CD4-positive, alpha-beta T cell (primary cell): Measurements from ENCODE around the gene SNX1. TPM values are rescaled to one million over a fixed set of nuclear protein-coding genes. Genes with fewer than 3 reads are reported as not detected.

Experiments
- ATAC-seq: fragments of 200-7000 bp; cut with Tn5 transposase; one replicate; pipeline ENCODE4 v1.10.0; 2022; ENCODE audit warnings: mild to moderate bottlenecking; ENCODE audit not compliant: poor library complexity
- CTCF ChIA-PET: fragments of 350-600 bp; sonication (Branson Sonifier 250); formaldehyde crosslinking; loops from one replicate; lab custom pipeline; 2021; ENCODE audit warnings: antibody characterized with exemption, inconsistent platforms; lab: Charles Lee
- POLR2A ChIA-PET: fragments of 350-600 bp; sonication (Branson Sonifier 250); formaldehyde crosslinking; loops from one replicate; lab custom pipeline; 2021; ENCODE audit warnings: antibody characterized with exemption, inconsistent platforms; lab: Charles Lee
- DNase-seq, 14 experiments: peaks; one replicate each; pipeline ENCODE4 v3.0.0-alpha.2; 2013 to 2020; ENCODE audit warnings: mixed read lengths in 2 of 14
- H3K27ac ChIP-seq, 2 donors: one replicate each; pipeline versions ENCODE4 v1.5.1 to v1.7.0; 2013; ENCODE audit warnings: low read length in 2 of 2, low read depth in 1 of 2, mild to moderate bottlenecking in 1 of 2
- H3K27me3 ChIP-seq, 2 experiments: 1 replicate in 1 of 2; 2 replicates in 1 of 2; pipeline versions ENCODE4 v1.6.1 to v1.7.0; 2013; ENCODE audit warnings: low read length in 2 of 2, control low read depth in 1 of 2, mild to moderate bottlenecking in 1 of 2, moderate library complexity in 1 of 2; ENCODE audit not compliant: insufficient read depth in 2 of 2, control insufficient read depth in 1 of 2
- H3K36me3 ChIP-seq: one replicate; pipeline ENCODE4 v1.6.1; 2013; ENCODE audit warnings: low read length, control low read depth; ENCODE audit not compliant: insufficient read depth
- H3K4me1 ChIP-seq: one replicate; pipeline ENCODE4 v1.6.1; 2013; ENCODE audit warnings: low read length, control low read depth; ENCODE audit not compliant: insufficient read depth
- H3K4me3 ChIP-seq: one replicate; pipeline ENCODE4 v1.5.1; 2013; ENCODE audit warnings: mild to moderate bottlenecking, low read length, moderate library complexity
- H3K9me3 ChIP-seq, 2 experiments: 1 replicate in 1 of 2; 2 replicates in 1 of 2; pipeline versions ENCODE4 v1.6.1 to v1.7.0; 2013; ENCODE audit warnings: low read length in 2 of 2, mild to moderate bottlenecking in 2 of 2, control low read depth in 1 of 2, moderate library complexity in 1 of 2; ENCODE audit not compliant: control insufficient read depth in 1 of 2, insufficient read depth in 1 of 2
- H3K27ac Mint-ChIP-seq: one replicate; pipeline ENCODE4 v1.8.0; 2020; ENCODE audit warnings: mixed read lengths
- H3K27me3 Mint-ChIP-seq: one replicate; pipeline ENCODE4 v1.8.0; 2021; ENCODE audit warnings: mixed read lengths
- H3K36me3 Mint-ChIP-seq: one replicate; pipeline ENCODE4 v1.8.0; 2021; ENCODE audit warnings: low read depth, mixed read lengths
- H3K4me1 Mint-ChIP-seq: one replicate; pipeline ENCODE4 v1.8.0; 2021; ENCODE audit warnings: low read depth, mixed read lengths
- H3K4me3 Mint-ChIP-seq: one replicate; pipeline ENCODE4 v1.8.0; 2020; ENCODE audit warnings: mild to moderate bottlenecking, mixed read lengths
- H3K9me3 Mint-ChIP-seq: one replicate; pipeline ENCODE4 v1.8.0; 2020; ENCODE audit warnings: mixed read lengths
- intact Hi-C, 2 experiments: fragments of 100-400 bp; cut with DNase I in 1 of 2; cut with micrococcal nuclease in 1 of 2; formaldehyde crosslinking; loops; one replicate each; pipeline versions ENCODE4 v1.15.1 to v1.9.0; 2023 to 2025; cut with DNase I, micrococcal nuclease
- total RNA-seq, 174 experiments: library from RNA in 2 of 174; stranded (reverse) in 2 of 174; gene quantifications; one replicate each; pipeline ENCODE4 v1.2.3 and lab custom pipeline; 2021 to 2026
- TF ChIP-seq, protein P1 (sequence below): fragments of 200-600 bp; IDR thresholded peaks from one replicate; pipeline ENCODE4 v1.8.0; 2022; ENCODE audit warnings: antibody characterized with exemption, mild to moderate bottlenecking

Gene SNX1
- total RNA-seq, 2 experiments from 2014 or later: 57.0 to 61.1 TPM

DNA sequence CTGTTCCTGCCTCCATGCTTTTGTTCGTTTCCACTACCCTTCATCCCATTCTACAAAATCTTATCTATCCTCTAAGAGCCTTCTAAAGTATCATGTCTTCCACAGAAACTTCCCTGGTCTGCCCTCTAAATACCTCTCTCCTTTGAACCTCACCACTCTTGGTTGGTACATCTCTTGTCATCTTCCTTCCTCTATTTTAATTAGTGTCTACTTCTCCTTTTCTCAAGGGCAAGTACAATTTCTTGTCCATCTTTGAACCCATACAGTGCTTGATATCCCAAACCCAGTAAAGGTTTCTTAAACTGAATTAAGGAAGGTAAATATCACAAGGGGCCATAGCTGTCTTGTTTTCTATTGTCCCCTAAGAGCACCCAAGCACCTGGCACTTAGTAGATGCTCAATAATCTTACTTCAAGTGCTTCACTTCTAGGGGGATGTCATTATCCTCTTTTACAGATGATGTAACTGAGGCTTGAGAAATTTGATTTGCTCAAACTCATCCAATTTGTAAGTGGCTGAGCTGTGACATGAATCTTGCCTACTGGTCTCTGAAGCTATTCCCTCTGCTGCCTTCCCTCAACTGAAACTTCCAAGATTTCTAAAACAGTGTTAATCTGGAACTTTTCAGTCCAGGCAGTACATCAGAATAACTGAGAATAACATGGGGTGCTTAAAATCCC lies 46.9 kb upstream of the SNX1 start:
- H3K27ac Mint-ChIP-seq: no peak overlapping the region
- no peak overlapping the region for H3K4me3 Mint-ChIP-seq

DNA sequence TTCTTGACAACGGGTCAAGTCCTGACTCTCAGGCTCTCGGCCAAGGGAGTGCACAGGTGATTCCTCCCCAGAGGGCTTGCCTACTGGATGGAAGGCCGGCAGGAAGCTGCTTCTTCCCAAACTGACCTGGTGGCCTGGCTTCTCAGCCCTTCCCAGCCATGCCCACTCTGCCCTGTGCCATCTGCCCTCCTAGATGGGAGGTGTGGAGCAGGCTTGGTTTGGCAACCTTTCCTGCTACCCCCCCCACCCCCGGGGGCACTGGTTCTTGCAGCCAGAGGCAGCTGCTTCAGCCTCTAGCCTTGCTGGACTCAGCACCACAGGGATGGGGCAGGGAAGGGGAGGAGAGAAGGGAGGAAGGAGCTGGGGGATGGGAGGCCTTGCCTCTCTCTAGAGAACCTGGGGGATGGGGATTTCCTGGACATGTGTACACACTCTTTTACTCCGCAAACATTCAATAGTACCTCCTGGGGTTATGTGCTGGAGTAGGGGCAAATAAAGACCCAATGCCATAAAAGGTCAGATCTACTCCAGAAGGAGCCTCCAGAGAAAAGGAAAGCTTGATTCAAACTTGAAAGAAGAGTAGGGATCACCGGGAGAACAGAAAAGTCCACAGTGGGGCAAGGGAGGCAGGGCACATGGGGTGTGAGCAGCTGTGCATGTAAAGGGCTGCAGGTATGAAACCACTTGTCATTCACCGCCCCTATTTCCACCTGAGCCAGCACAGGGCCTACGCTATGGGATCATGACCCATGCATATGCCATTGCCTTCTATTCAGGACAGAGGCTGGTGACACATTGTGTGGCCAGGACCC lies 45.3 kb upstream of the SNX1 start:
- H3K36me3 Mint-ChIP-seq: no peaks in the 10 kb centered on the region
- no peak overlapping the region for H3K27ac Mint-ChIP-seq
- Histone ChIP-seq H3K27me3 (peaks cover 0 to 5% of the 10 kb centered on the region in 2 experiments), H3K27ac (no peak overlapping the region), H3K4me3 (no peak overlapping the region), H3K4me1 (peaks cover 15% of the 10 kb centered on the region), H3K36me3 (no peaks in the 10 kb centered on the region), H3K9me3 (no peaks in the 10 kb centered on the region)
- no peak for ATAC-seq
- no peaks in the 10 kb centered on the region for H3K9me3 Mint-ChIP-seq
- CTCF ChIA-PET: no interaction called here
- intact Hi-C loops: no loop called here
- POLR2A ChIA-PET: no interaction called here
- H3K4me1 Mint-ChIP-seq: peaks cover 10% of the 10 kb centered on the region
- TF ChIP-seq, protein P1, sequence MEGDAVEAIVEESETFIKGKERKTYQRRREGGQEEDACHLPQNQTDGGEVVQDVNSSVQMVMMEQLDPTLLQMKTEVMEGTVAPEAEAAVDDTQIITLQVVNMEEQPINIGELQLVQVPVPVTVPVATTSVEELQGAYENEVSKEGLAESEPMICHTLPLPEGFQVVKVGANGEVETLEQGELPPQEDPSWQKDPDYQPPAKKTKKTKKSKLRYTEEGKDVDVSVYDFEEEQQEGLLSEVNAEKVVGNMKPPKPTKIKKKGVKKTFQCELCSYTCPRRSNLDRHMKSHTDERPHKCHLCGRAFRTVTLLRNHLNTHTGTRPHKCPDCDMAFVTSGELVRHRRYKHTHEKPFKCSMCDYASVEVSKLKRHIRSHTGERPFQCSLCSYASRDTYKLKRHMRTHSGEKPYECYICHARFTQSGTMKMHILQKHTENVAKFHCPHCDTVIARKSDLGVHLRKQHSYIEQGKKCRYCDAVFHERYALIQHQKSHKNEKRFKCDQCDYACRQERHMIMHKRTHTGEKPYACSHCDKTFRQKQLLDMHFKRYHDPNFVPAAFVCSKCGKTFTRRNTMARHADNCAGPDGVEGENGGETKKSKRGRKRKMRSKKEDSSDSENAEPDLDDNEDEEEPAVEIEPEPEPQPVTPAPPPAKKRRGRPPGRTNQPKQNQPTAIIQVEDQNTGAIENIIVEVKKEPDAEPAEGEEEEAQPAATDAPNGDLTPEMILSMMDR: no peak
- DNase-seq: no peak
- peaks cover 20% of the 10 kb centered on the region for H3K27me3 Mint-ChIP-seq
- H3K4me3 Mint-ChIP-seq: no peak overlapping the region

More for the DNA sequence above, 46.9 kb upstream of the SNX1 start:
- ATAC-seq (no peak), DNase-seq (no peak)
- Histone ChIP-seq H3K27me3 (peaks cover 0 to 9% of the 10 kb centered on the region in 2 experiments), H3K4me1 (peaks cover 18% of the 10 kb centered on the region), H3K4me3 (no peak overlapping the region), H3K9me3 (no peaks in the 10 kb centered on the region), H3K27ac (no peak overlapping the region), H3K36me3 (no peaks in the 10 kb centered on the region)
- Mint-ChIP-seq H3K27me3 (peaks cover 20% of the 10 kb centered on the region), H3K36me3 (no peaks in the 10 kb centered on the region), H3K4me1 (peaks cover 10% of the 10 kb centered on the region), H3K9me3 (no peaks in the 10 kb centered on the region)
- TF ChIP-seq, protein P1: no peak
- POLR2A ChIA-PET: interaction anchor here (1.1 kb wide), 1 partner anchor 297 kb away, joined by 3 read pairs; no protein-coding TSS in a partner anchor
- CTCF ChIA-PET: interaction anchor here (1.1 kb wide), 1 partner anchor 38 kb away, joined by 3 read pairs; no protein-coding TSS in a partner anchor
- intact Hi-C loops: loop anchor here in 1 of 2 experiments (5.0 kb wide), 1 partner anchor 102 kb away; no protein-coding TSS in a partner anchor

DNA sequence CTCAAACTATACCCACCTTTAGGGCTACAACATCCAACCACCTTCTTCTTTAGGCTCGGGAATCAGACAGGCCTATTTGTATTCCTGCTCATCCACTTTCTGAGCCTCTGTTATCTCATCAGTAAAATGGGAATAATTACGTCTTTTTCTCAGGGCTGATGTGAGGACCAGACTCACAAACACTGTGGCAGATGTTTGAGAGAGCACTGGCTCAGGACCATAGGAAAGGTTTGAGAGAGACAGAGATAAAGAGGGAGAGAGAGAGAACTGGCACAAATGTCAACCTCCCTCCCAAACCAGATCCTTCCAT lies 44.7 kb upstream of the SNX1 start:
- POLR2A ChIA-PET: no interaction called here
- H3K4me3 Mint-ChIP-seq: no peak overlapping the region
- no peaks in the 10 kb centered on the region for H3K36me3 Mint-ChIP-seq
- peaks cover 20% of the 10 kb centered on the region for H3K27me3 Mint-ChIP-seq
- Histone ChIP-seq H3K4me1 (peaks cover 11% of the 10 kb centered on the region), H3K9me3 (no peaks in the 10 kb centered on the region), H3K27me3 (peaks cover 0 to 5% of the 10 kb centered on the region in 2 experiments), H3K36me3 (no peaks in the 10 kb centered on the region), H3K4me3 (no peak overlapping the region), H3K27ac (no peak overlapping the region)
- peaks cover 10% of the 10 kb centered on the region for H3K4me1 Mint-ChIP-seq
- no peak overlapping the region for H3K27ac Mint-ChIP-seq
- no peaks in the 10 kb centered on the region for H3K9me3 Mint-ChIP-seq
- ATAC-seq (no peak), DNase-seq (no peak)
- intact Hi-C loops: no loop called here
- CTCF ChIA-PET: no interaction called here
- TF ChIP-seq, protein P1: no peak
